H1 (cell line): ENCODE measurements around the gene STXBP5L. TPM values are rescaled to one million over a fixed set of nuclear protein-coding genes. Genes with fewer than 3 reads are reported as not detected.

Source experiments
- FOSL1 ChIP-seq: IDR thresholded peaks from 2 replicates; pipeline ENCODE4 v1.6.1; 2011; ENCODE audit warnings: mild to moderate bottlenecking, low read depth, low read length, moderate library complexity; ENCODE audit not compliant: insufficient read depth
- JUN ChIP-seq: IDR thresholded peaks from 2 replicates; pipeline ENCODE4 v1.6.1; 2011; ENCODE audit warnings: low read depth, mild to moderate bottlenecking, improper control_type of control experiment, low read length
- polyA plus RNA-seq, 7 experiments: library from polyadenylated mRNA; depleted of rRNA in 3 of 7; stranded (reverse) in 5 of 7; unstranded in 2 of 7; fragments of >200 nt in 5 of 7; fragments of 200-250 nt in 2 of 7; gene quantifications; 1 replicate in 5 of 7; 2 replicates in 1 of 7; 4 replicates in 1 of 7; pipeline versions ENCODE4 v1.2.1 to v1.2.3, GENCODE V29; 2011 to 2013; ENCODE audit warnings: missing spikeins in 2 of 7, mixed read lengths in 2 of 7
- total RNA-seq: library from RNA; stranded (reverse); fragmentation: NEBNext Ultra II Directional; extraction: Animal tissue kit (Norgen Biotek cat#: 25700); gene quantifications from 2 replicates; pipeline ENCODE4 v1.2.1, GENCODE V29; 2021

The STXBP5L gene
- total and polyA plus RNA-seq, 2 of the 8 experiments (the other 6 are each of a cell fraction or from before 2014, with no cell fraction given): 2.0 to 6.0 TPM

- no peak for TF ChIP-seq FOSL1
- TF ChIP-seq JUN: no peak
Measured at GRCh38 chr3:121155028-121155427, 247.0 kb downstream of the STXBP5L start (continued).
